GF-D8 (cell line): ENCODE measurements around the gene CHD2.
"Not testable (repeated sequence)": the region's sequence is repeated elsewhere in the genome, so short reads cannot be mapped to it uniquely, and the experiment has no call there.

Experiments
- DNase-seq: peaks from one replicate; lab custom pipeline; 2025; lab: John Stamatoyannopoulos, UW

The CHD2 gene

DNA sequence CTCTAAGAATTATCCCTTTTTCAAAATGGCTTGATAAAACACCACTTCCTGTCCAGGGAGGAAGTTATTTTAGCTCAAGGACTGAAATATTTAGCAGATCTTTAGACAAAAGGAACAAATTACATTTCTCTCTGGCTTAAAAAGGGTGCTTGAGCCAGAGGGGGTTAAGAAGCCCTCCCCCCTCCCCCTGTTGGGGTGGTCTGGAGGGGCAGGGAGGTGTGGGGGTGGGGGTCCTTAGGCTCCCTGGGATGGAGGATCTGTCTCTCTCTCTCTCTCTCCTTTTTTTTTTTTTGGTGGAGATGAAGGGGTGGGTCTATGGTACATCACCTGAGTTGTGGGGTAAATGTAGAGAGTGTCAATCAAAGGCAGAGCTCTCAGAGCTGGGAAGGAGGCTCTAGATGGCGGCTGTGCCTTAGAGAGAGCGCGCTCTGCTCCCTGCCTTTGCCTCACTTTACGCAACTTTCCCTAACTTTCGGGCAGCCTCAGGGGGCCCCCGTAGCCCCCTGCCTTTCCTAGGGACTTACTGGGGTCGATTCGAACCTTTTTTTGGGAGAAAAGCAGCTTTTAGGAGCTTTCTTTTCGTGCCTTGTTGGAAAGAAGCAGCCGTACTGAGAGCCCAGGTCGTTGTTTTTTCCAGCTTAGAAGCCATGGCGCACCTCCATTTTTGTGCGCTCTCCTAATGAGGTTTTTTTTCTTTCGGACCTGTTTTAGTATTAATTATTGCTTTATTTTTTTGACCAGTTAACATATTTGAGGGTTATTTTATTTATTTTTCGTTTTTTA lies at the start of gene CHD2:
CHD2 (plus strand) TSS at position 377 of the 783 bp plus-strand sequence. CDS start 914 bp downstream, outside the sequence.
- DNase-seq: peak; percentile 83

DNA sequence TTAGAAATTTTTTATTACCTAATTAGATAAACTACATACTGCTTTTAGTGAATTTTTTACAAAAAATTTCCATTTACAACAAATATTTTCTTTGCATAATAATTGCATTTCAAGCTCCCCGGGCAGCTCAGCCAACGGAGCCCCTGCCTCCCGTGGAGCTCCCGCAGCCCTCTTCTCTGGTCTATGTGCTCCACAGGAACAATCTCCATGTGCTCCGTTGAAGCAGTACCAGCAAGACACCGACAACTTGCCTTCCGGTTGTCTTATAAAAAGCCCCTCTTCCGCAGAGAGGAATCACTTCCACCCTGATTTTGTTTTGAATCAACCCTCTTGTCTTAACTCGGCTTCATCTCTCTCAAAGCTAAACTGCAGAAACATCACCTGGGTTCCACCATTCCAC lies 46.9 kb upstream of the CHD2 start:
- no peak for DNase-seq

DNA sequence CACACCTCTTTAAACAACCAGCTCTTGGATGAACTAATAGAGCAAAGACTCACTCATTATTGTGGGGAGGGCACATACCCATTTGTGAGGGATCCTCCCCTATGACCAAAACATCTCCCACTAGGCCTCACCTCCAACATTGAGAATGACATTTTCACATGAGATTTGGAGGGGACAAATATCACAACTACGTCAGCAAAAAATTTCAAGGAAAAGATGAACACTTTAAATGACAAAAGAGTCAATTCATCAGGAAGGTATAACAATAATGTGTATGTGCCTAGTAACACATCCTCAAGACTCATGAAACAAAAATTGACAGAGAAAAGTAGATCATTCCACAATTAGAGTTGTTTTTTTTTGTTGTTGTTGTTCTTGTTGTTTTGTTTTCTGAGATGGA lies 38.4 kb upstream of the CHD2 start:
- DNase-seq: no peak

DNA sequence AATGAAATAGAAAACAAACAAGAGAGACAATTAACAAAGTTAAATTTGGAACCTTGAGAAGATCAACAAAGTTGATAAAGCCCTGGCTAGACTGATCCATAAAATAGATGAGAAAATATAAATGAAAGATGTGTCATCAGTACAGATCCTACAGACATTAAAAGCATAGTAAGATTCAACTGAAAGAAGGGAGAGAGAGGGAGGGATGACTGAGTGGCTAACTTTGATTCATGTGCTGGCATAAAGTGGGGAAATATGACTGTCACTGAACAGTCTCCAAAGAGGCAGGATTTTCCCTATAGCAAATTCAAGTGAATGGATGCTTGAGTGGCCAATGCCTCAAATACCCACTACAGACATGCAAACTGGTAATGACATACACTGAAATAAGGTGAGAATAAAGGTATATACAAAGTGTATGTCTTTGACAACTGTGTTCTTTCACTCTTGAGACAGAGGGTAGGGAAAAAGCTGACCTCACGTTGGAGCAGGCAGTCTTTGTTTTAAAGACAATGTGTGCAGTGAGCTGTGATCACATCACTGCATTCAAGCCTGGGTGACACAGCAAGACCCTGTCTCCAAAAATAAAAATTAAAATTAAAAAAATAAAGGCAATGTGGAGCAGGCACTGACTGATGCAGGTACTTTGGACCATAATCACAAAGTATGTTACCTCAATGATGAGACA lies 35.9 kb upstream of the CHD2 start:
- no peak for DNase-seq

DNA sequence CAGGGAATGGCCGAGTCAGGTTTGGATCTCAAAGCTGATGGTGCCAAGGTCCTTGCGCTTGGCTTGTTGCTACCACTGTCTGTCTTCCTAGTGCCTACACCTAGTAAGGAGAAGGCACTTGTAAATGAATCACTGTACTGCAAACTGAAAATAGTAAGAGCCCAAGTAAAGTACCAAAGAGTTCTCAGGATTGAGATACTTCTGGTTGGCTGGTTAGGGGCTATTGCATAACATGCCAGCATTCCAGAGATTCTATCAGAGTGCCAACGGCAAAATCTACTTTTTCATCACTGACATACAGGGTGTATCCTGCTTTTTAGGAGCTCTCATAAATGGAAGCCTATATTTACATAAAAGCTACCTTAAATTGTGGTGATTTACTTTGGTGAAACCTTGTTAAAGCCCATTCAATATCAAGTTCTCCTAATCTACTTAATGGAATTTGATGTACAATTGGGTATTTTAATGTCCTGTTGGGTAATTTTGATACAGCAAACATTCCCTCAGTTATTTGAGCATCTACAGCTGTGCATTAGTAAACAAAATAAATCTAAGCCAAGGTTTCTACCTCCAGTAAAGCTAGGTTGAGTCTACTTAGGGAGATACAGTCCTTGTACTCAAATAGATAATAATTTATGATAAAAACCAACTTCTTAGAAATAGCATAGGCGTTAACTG lies 30.7 kb upstream of the CHD2 start:
- no peak for DNase-seq

DNA sequence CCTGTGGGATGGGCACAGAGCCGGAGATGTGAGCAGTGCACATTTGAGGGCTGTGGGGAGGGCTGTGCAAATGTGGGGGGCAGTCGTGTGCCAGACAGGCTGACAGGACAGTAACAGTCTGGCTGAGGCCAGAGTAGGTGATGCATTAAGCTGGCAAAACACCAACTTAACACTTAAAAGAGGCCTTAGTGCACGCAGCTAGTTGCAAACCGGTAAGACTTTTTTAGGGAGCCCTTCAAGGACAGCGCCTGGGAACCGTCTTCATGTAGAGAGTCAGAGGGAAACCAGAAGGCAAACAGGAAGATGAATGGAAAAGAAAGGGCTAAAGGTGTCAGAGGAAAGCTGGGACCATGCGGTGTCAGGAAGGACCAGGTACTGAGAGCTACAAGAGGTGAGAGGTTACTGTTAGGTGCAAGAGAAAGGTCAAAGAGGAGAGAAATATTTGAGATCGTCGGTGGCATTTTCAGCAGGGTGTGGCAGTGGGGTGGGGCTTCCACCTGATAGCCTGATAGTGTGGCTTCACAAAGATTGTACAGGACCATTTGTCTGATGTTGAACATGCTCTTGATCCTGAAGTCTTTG lies 30.0 kb upstream of the CHD2 start:
- no peak for DNase-seq

DNA sequence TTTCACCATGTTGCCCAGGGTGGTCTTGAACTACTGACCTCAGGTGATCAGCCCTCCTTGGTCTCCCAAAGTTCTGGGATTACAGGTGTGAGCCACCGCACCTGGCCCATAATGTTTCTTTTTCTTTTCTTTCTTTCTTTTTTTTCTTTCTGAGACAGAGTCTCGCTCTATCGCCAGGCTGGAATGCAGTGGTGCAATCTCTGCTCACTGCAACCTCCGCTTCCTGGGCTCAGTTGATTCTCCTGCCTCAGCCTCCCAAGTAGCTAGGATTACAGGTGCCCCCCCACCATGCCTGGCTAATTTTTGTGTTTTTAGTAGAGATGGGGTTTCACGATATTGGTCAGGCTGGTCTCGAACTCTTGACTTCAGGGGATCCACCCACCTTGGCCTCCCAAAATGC lies 27.2 kb upstream of the CHD2 start:
- not testable (repeated sequence) for DNase-seq

DNA sequence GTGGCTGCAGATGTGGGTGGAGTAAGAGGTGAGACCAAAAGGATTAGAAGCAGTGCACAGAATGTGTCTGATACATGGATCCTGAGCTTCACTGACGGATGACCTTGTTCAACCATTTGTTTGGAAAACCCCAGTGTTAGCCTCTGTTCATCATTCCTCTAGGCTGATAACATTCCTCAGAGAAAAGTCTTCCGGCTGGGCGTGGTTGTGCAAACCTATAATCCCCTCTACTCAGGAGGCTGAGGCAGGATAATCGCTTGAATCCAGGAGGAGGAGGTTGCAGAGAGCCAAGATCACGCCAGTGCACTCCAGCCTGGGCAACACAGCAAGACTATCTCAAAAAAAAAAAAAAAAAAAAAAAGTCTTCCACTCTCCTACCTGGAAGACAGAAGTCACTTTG lies 23.1 kb upstream of the CHD2 start:
- DNase-seq: no peak

DNA sequence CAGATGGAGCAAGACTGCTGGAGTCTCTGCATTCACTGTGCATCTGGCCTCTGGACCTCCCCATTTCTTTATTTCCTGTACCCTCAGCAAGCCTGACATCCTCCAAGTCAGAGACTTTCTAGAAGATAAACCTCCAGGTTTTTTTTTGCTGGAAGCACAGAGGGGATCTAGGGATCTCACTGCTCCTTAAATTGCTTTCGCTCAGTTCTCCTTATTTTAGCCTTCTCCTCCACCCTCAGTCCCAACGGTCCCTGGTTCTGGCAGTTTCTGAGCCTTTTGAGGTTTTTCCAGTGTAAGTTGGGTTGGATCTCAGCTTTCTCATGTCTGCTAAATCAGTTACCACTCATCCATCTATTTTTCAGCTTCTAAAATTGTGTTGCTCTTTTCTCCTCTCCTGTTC lies 22.7 kb upstream of the CHD2 start:
- DNase-seq: no peak

DNA sequence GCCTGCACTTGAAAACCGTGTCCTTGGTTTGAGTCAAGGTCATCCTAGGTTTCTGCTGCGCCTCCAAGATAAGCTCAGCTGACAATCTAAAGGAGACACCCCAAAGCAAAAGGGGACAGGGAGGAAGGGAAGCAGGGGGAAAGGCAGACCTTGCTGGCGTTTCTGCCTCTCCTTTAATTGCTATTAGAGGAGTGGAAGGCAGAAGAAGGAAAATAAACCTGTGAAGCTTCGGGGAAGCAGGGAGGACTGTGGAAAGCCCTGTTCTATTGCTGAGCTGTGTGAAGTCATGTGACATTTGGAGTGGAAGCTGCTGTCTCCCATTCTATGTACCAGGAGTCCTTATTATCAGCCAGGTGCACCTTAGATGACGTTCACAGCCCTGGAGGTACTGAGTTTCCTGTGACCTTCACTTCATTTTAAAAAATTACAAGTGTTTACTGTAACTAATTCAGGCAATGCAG lies 21.5 kb upstream of the CHD2 start:
- DNase-seq: no peak

DNA sequence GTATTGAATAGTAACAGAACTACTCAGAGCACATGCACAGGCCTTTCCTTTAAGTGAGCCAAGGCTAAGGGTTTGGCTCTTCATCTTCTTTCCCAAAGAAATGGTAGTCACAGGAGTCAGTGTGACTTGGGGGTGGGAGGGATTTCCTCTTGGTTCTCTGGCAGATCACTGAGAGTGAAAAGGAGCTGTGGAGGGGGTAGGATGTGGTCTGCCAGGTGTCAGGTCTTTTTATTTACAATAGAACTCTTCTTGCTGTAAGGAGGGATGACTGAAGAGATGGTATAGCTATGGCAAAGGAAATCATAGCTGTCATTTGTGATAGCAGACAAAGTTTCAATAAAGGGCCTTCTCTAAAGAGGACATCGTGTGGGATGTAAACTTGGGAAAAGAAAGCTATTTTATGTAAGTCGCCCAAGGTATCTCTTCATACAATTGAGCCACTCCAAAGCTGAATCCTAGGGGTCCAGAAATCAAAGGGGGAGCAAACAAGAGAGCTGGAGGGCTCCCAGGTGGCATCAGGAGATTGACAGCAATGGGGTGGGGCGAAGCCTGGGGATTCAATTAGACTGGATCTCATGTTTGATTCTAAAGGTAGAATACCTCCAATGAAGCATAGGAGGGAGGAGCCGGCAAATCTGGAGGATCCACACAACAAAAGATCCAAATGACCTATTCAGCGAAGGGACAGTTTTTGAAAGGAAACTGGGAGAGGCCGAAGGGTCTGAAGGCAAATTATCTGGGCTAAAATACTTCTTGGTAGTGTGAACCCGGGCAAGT lies 20.0 kb upstream of the CHD2 start:
- DNase-seq: no peak

DNA sequence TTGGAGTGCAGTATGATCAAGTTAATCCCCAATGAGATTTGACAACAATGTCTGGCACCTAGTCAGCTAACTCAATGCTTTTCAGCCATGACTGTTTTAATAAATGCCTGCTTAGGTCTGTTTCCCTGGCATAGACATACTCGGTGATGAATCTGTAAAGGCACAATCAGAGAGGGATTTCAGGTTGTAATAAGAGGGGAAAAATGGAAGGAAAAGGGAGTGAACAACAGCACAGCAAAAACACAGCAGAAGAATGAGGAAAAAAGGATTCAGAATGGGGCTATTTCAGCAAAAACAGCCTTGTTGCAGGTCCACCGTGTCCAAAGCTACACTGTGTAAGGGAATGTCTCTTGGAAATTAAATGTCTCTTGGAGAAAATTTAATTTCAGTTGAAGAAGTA lies 19.3 kb upstream of the CHD2 start:
- DNase-seq: no peak

DNA sequence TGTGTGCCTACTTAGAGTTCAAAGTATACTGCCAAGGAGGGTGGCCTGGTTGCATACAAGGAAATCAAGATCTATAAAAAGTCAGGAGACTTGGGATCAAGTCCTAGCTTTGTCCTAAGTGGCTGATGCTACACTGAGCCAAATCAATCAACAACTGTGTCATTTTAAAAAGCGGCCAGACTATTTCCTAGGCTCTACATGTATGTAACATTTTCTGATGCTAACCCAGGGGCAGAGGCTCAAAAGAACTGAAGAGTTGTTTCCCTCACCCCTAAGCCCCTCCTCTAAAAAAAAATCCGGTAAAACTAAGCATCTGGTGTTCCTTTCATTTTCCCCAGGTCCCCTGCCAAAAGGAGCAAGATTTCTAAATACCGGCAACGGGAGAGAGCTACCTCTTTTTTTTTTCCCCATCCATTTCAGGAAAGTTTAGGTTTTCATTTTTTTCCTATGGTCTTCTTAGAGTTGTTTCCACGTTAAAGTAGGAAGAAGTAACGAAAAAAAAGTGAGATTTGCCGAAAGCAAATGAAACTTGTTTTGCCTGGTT lies 18.8 kb upstream of the CHD2 start:
- no peak for DNase-seq

DNA sequence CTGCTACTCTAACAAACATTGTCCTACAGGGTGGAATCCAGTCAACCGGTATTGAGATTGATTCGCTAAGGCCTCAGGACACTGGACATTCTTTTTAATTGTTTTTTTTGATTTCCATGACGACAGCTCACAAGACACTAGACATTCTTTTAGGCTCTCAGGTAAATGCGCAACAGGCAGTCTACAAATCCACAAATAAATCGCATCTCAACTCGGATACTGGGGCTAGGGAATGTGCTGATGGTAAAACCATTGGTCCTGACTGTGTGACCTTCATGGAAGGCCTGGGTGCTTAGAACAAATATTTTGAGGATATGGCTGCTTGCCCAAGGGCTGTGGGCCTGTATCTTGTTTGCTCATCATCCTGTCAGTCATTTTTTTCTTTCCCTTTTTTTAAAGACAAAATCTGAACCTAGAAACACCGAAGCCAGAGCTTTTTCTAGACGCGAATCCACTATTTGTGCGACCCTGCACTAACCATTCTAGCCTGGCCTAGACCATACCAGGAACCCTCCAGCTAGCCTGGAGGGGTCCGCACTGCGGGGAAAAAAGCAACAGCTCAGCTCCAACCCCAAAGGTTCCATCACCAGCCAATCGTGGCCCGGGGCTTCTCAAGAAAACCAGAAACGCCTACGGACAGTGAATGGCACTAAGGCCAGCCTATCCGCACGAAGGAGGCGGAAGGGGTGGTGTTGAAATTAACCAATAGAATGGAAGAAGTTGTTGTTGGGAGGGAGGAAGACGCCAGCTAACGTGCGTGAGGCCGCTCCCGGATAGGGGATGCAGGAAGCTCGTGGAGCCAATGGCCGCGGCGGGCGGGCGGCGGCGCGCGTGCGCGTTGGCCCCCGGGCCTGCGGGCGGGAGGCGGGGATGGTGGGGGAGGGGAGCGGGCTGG lies 18.1 kb upstream of the CHD2 start:
- peak; percentile 99 for DNase-seq

DNA sequence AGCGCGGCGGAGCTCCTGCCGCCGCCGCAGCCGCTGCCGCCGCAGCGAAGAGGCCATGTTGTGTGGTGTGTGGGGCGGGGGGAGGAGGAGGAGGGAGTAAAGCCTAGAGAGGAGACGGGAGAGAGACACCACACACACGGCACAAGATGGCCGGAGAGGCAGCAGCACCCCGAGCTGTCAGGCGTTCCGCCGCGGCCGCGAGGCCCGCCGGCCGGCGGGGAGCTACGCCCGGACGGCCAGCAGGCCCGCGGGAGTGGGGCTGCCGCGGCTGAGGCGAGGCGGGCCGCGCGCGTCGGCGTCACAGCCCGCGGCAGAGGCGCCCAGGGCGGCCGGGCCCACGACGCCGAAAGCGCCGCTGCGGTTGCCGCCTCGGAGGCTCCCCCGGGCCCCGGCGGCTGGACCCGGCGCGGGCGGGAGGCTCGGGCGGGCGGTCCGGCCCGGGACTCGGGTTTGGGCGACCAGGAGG lies 17.4 kb upstream of the CHD2 start:
- no peak for DNase-seq

DNA sequence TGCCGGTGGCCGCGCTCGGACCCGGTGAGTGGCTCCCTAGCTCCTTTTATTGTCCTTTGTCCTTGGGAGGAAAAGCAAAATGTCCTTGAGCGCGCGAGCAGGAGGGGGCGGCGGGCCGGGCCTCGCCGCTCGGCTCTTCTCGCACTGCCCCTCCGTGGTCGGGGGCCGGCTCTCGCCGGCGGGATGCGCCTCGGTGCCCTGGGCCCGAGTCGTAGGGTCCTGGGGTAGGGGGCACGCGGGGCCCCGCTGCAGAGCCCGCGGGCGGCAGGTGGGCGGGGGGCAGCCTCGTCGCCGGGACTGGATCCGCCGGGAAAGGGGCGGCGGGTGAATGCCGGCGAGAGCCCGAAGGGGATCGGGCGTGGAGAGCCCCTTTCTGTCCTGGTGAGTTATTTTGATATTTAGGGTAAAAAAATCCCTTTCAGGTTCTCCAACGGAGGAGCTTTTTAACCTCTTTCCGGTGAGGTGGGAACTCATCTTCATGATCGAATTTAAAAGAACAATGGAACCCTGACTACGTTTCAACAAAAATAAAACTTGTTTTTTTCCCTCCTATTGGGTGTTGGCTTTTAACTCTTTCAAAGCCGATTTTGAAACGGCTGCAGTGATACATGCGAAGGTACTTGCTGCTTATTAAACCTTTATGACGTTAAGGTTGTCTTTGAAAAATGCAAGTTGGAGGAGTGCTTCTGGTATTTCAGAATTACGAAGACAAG lies 16.8 kb upstream of the CHD2 start:
- no peak for DNase-seq

DNA sequence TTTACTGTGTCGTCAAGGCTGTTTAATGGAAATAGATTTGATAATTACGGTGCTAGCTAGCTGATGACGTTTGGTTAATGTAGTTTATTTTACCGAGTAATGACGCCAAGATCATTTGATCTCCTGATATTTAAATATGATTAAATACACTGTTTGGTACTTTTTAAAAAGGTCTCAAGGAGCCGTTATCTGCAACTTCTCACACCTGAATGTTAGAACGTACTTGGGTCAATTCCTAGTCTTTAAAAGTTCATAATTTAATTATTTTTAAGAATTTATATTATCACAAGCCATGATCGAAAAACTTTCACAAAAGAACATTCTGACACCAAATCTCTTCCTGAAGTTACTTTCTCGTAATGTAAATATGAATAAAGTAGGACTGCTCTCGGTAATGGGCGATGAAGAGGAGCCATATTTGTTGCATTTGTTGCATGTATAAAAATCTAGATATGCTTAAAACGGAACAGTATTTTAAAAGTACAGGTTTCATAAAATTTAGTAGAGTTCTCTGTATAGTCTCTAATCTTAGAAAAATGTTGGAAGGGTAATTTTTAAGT lies 16.2 kb upstream of the CHD2 start:
- DNase-seq: no peak

DNA sequence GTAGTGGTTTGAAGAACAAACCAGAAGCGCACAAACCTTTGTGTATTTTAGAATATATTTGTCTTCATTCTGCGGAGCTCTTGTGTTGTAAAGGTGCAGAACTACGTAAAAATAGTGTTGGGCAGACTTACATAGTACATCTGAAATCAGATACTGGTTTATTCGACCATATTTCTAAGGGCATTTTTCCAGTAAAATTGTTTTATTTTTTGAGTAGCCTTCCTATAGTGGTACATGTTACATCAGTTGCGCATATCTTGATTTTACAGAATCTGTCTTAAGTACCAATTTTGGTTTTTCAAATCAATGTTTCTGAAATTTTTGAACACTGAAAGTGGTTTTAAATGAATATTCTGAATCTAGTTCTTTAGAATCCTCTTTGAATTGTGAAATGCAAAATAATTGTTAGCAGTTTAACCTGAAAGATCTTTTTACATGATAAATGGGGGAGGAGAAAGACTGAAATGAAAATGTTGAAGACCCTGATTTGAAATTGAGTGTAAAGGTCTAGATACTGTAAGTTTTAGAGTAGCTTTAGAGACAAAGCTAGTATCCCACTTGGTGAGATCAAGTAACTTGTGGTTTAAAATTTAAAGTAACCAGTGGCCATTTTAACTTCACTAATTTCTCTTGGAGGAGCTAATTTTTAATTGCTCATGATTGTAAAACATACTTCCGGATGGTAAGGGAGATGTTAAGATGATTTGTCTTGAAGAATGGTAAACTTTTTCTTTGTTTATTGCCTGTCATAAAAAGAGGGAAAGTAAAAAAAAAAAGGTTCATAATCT lies 15.5 kb upstream of the CHD2 start:
- no peak for DNase-seq
